GM23338 (cell line): ENCODE results near the gene NPHS1.
"Not testable (repeated sequence)": the region's sequence is repeated elsewhere in the genome, so short reads cannot be mapped to it uniquely, and the experiment has no call there.

Source experiments
- CREB1 ChIP-seq: fragments of 250-450 bp; sonication (Bioruptor Pico); IDR thresholded peaks from 2 replicates; pipeline ENCODE4 v1.5.0; 2020; ENCODE audit warnings: low read depth, mild to moderate bottlenecking, moderate library complexity
- CTCF ChIP-seq, 2 experiments: fragments of 200-600 bp in 1 of 2; sonication (generic) in 1 of 2; conservative IDR thresholded peaks; 2 replicates each; pipeline versions ENCODE4 v1.5.1 to v1.6.1; 2016 to 2017; ENCODE audit warnings: antibody characterized with exemption in 2 of 2, low read depth in 2 of 2, mild to moderate bottlenecking in 2 of 2, moderate library complexity in 1 of 2
- EZH2 ChIP-seq: fragments of 200-600 bp; sonication (generic); IDR thresholded peaks from one replicate; pipeline ENCODE4 v1.8.0; 2017; ENCODE audit warnings: antibody characterized with exemption, mild to moderate bottlenecking, low read depth; ENCODE audit not compliant: unreplicated experiment
- EZH2phosphoT487 ChIP-seq: fragments of 200-600 bp; sonication (generic); IDR thresholded peaks from one replicate; pipeline ENCODE4 v1.8.1; 2018; ENCODE audit warnings: antibody characterized with exemption; ENCODE audit not compliant: unreplicated experiment
- POLR2AphosphoS5 ChIP-seq: IDR thresholded peaks from 2 replicates; pipeline ENCODE4 v1.6.1; 2016; ENCODE audit warnings: antibody characterized with exemption, low read depth
- REST ChIP-seq: IDR thresholded peaks from one replicate; pipeline ENCODE4 v1.6.1; 2018; ENCODE audit warnings: antibody characterized with exemption; ENCODE audit not compliant: unreplicated experiment
- ZNF331 ChIP-seq: fragments of 250-450 bp; sonication (Bioruptor Pico); IDR thresholded peaks from 2 replicates; pipeline ENCODE4 v1.5.0; 2020; ENCODE audit warnings: low read depth, mild to moderate bottlenecking, moderate library complexity
- TF ChIP-seq, protein P1 (sequence below): IDR thresholded peaks from 2 replicates; pipeline ENCODE4 v1.6.1; 2016; ENCODE audit warnings: antibody characterized with exemption

- not testable (repeated sequence) for TF ChIP-seq CTCF (conservative IDR thresholded peaks at IDR 0.05; ENCODE audit: low read depth in 2 of 2); EZH2; ZNF331; REST; EZH2phosphoT487; POLR2AphosphoS5; CREB1 (CRISPR knock-in tag)
- TF ChIP-seq, protein P1, sequence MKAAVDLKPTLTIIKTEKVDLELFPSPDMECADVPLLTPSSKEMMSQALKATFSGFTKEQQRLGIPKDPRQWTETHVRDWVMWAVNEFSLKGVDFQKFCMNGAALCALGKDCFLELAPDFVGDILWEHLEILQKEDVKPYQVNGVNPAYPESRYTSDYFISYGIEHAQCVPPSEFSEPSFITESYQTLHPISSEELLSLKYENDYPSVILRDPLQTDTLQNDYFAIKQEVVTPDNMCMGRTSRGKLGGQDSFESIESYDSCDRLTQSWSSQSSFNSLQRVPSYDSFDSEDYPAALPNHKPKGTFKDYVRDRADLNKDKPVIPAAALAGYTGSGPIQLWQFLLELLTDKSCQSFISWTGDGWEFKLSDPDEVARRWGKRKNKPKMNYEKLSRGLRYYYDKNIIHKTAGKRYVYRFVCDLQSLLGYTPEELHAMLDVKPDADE: not testable (repeated sequence)
Measured at GRCh38 chr19:35870124-35870736, 17.9 kb upstream of the NPHS1 start.
